GM23338 (cell line): Measurements from ENCODE around the gene MTPN. TPM values are rescaled to one million over a fixed set of nuclear protein-coding genes. Genes with fewer than 3 reads are reported as not detected.

Experiments
- ATAC-seq: fragments of 200-7000 bp; cut with Tn5 transposase; 3 replicates; pipeline ENCODE4 v1.9.1; 2020
- DNase-seq: peaks from one replicate; pipeline ENCODE4 v3.0.0-alpha.2; 2015; ENCODE audit warnings: low spot score
- H2AFZ ChIP-seq: fragments of 200-600 bp; sonication (generic); 2 replicates; pipeline ENCODE4 v1.8.0; 2016; ENCODE audit warnings: antibody characterized with exemption, mild to moderate bottlenecking, moderate library complexity
- H3F3A ChIP-seq: fragments of 200-600 bp; sonication (generic); replicated peaks from 2 replicates; pipeline ENCODE4 v1.8.0; 2017; ENCODE audit warnings: antibody characterized with exemption, mixed run types, low read depth
- H3K27ac ChIP-seq: fragments of 200-600 bp; sonication (generic); 2 replicates; pipeline ENCODE4 v1.6.1; 2016; ENCODE audit warnings: low read depth
- H3K27me3 ChIP-seq: fragments of 200-600 bp; sonication (generic); 2 replicates; pipeline ENCODE4 v1.8.0; 2016; ENCODE audit warnings: mild to moderate bottlenecking, mixed run types, moderate library complexity; ENCODE audit not compliant: insufficient read depth
- H3K36me3 ChIP-seq: fragments of 200-600 bp; sonication (generic); 2 replicates; pipeline ENCODE4 v1.8.0; 2016; ENCODE audit warnings: mild to moderate bottlenecking; ENCODE audit not compliant: insufficient read depth
- H3K4me1 ChIP-seq: fragments of 200-600 bp; sonication (generic); 2 replicates; pipeline ENCODE4 v1.8.0; 2016; ENCODE audit warnings: mild to moderate bottlenecking, moderate library complexity; ENCODE audit not compliant: insufficient read depth
- H3K4me2 ChIP-seq: fragments of 200-600 bp; sonication (generic); 2 replicates; pipeline ENCODE4 v1.7.1; 2017; ENCODE audit warnings: mixed run types
- H3K4me3 ChIP-seq: fragments of 200-600 bp; sonication (generic); 2 replicates; pipeline ENCODE4 v1.6.1; 2016; ENCODE audit warnings: mixed run types
- H3K79me2 ChIP-seq: fragments of 200-600 bp; sonication (generic); replicated peaks from 2 replicates; pipeline ENCODE4 v1.8.0; 2017; ENCODE audit warnings: mild to moderate bottlenecking; ENCODE audit not compliant: insufficient read depth
- H3K9me2 ChIP-seq: fragments of 200-600 bp; sonication (generic); 2 replicates; pipeline ENCODE4 v1.8.0; 2017; ENCODE audit not compliant: insufficient read depth
- H4K20me1 ChIP-seq: fragments of 200-600 bp; sonication (generic); replicated peaks from 2 replicates; pipeline ENCODE4 v1.8.0; 2017; ENCODE audit warnings: mild to moderate bottlenecking; ENCODE audit not compliant: insufficient read depth
- H3K27ac Mint-ChIP-seq: 2 replicates; pipeline ENCODE4 v1.8.0; 2020; ENCODE audit warnings: inconsistent platforms, mild to moderate bottlenecking, moderate library complexity, mixed read lengths
- H3K27me3 Mint-ChIP-seq: 3 replicates; pipeline ENCODE4 v1.8.0; 2022; ENCODE audit warnings: low read depth, mild to moderate bottlenecking, moderate library complexity, mixed read lengths, inconsistent platforms; ENCODE audit not compliant: insufficient read depth, poor library complexity
- H3K36me3 Mint-ChIP-seq: 3 replicates; pipeline ENCODE4 v1.8.0; 2021; ENCODE audit warnings: low read depth, mild to moderate bottlenecking, inconsistent platforms, moderate library complexity, mixed read lengths
- H3K4me1 Mint-ChIP-seq: 3 replicates; pipeline ENCODE4 v1.8.0; 2020; ENCODE audit warnings: mild to moderate bottlenecking, inconsistent platforms, mixed read lengths
- H3K4me3 Mint-ChIP-seq: 3 replicates; pipeline ENCODE4 v1.8.0; 2021; ENCODE audit warnings: moderate library complexity, mild to moderate bottlenecking, inconsistent platforms, mixed read lengths
- H3K9me3 Mint-ChIP-seq: 3 replicates; pipeline ENCODE4 v1.8.0; 2020; ENCODE audit warnings: moderate library complexity, mild to moderate bottlenecking, inconsistent platforms, mixed read lengths
- ETS1 ChIP-seq: IDR thresholded peaks from 2 replicates; pipeline ENCODE4 v1.6.1; 2016; ENCODE audit warnings: antibody characterized with exemption
- EZH2 ChIP-seq: fragments of 200-600 bp; sonication (generic); IDR thresholded peaks from one replicate; pipeline ENCODE4 v1.8.0; 2017; ENCODE audit warnings: antibody characterized with exemption, mild to moderate bottlenecking, low read depth; ENCODE audit not compliant: unreplicated experiment
- EZH2phosphoT487 ChIP-seq: fragments of 200-600 bp; sonication (generic); IDR thresholded peaks from one replicate; pipeline ENCODE4 v1.8.1; 2018; ENCODE audit warnings: antibody characterized with exemption; ENCODE audit not compliant: unreplicated experiment
- JUNB ChIP-seq: IDR thresholded peaks from one replicate; pipeline ENCODE4 v1.6.1; 2016; ENCODE audit warnings: antibody characterized with exemption; ENCODE audit not compliant: unreplicated experiment
- NANOG ChIP-seq: IDR thresholded peaks from 2 replicates; pipeline ENCODE4 v1.6.1; 2016; ENCODE audit warnings: antibody characterized with exemption, borderline replicate concordance
- ZNF331 ChIP-seq: fragments of 250-450 bp; sonication (Bioruptor Pico); IDR thresholded peaks from 2 replicates; pipeline ENCODE4 v1.5.0; 2020; ENCODE audit warnings: low read depth, mild to moderate bottlenecking, moderate library complexity
- polyA plus RNA-seq: library from polyadenylated mRNA; unstranded; fragments of >200 nt; fragmentation: Nextera tagmentation; extraction: Ambion mirVana; gene quantifications from 2 replicates; pipeline ENCODE4 v1.2.1, GENCODE V29; 2016
- total RNA-seq: library from RNA; depleted of rRNA; stranded (reverse); fragments of >200 nt; shearing (Covaris generic); gene quantifications from 2 replicates; pipeline ENCODE4 v1.2.3, GENCODE V29; 2014
- TF ChIP-seq, protein P1 (sequence below): fragments of 250-450 bp; sonication (Bioruptor Pico); IDR thresholded peaks from 2 replicates; pipeline ENCODE4 v1.5.0; 2020; ENCODE audit warnings: mild to moderate bottlenecking, moderate library complexity
- TF ChIP-seq, protein P2 (sequence below): IDR thresholded peaks from one replicate; pipeline ENCODE4 v1.6.1; 2018; ENCODE audit warnings: antibody characterized with exemption; ENCODE audit not compliant: unreplicated experiment

Gene MTPN
- total and polyA plus RNA-seq, 2 experiments from 2014 or later = 87.7 to 90.3 TPM

- Histone ChIP-seq H3F3A (no peaks in the 10 kb centered on the region), H3K79me2 (peaks cover 97% of the 10 kb centered on the region), H3K4me1 (no peaks in the 10 kb centered on the region), H4K20me1 (peaks cover 13% of the 10 kb centered on the region), H2AFZ (no peak overlapping the region), H3K4me2 (no peak overlapping the region), H3K27me3 (no peaks in the 10 kb centered on the region), H3K4me3 (no peak overlapping the region), H3K27ac (no peak overlapping the region), H3K9me2 (no peaks in the 10 kb centered on the region), H3K36me3 (no peaks in the 10 kb centered on the region)
- Mint-ChIP-seq H3K4me1 (peaks cover 8% of the 10 kb centered on the region; the same call in 1 of the 3 replicates), H3K36me3 (no peaks in the 10 kb centered on the region), H3K27me3 (no peaks in the 10 kb centered on the region), H3K9me3 (no peaks in the 10 kb centered on the region), H3K27ac (no peak overlapping the region), H3K4me3 (no peak overlapping the region)
- TF ChIP-seq, protein P1, sequence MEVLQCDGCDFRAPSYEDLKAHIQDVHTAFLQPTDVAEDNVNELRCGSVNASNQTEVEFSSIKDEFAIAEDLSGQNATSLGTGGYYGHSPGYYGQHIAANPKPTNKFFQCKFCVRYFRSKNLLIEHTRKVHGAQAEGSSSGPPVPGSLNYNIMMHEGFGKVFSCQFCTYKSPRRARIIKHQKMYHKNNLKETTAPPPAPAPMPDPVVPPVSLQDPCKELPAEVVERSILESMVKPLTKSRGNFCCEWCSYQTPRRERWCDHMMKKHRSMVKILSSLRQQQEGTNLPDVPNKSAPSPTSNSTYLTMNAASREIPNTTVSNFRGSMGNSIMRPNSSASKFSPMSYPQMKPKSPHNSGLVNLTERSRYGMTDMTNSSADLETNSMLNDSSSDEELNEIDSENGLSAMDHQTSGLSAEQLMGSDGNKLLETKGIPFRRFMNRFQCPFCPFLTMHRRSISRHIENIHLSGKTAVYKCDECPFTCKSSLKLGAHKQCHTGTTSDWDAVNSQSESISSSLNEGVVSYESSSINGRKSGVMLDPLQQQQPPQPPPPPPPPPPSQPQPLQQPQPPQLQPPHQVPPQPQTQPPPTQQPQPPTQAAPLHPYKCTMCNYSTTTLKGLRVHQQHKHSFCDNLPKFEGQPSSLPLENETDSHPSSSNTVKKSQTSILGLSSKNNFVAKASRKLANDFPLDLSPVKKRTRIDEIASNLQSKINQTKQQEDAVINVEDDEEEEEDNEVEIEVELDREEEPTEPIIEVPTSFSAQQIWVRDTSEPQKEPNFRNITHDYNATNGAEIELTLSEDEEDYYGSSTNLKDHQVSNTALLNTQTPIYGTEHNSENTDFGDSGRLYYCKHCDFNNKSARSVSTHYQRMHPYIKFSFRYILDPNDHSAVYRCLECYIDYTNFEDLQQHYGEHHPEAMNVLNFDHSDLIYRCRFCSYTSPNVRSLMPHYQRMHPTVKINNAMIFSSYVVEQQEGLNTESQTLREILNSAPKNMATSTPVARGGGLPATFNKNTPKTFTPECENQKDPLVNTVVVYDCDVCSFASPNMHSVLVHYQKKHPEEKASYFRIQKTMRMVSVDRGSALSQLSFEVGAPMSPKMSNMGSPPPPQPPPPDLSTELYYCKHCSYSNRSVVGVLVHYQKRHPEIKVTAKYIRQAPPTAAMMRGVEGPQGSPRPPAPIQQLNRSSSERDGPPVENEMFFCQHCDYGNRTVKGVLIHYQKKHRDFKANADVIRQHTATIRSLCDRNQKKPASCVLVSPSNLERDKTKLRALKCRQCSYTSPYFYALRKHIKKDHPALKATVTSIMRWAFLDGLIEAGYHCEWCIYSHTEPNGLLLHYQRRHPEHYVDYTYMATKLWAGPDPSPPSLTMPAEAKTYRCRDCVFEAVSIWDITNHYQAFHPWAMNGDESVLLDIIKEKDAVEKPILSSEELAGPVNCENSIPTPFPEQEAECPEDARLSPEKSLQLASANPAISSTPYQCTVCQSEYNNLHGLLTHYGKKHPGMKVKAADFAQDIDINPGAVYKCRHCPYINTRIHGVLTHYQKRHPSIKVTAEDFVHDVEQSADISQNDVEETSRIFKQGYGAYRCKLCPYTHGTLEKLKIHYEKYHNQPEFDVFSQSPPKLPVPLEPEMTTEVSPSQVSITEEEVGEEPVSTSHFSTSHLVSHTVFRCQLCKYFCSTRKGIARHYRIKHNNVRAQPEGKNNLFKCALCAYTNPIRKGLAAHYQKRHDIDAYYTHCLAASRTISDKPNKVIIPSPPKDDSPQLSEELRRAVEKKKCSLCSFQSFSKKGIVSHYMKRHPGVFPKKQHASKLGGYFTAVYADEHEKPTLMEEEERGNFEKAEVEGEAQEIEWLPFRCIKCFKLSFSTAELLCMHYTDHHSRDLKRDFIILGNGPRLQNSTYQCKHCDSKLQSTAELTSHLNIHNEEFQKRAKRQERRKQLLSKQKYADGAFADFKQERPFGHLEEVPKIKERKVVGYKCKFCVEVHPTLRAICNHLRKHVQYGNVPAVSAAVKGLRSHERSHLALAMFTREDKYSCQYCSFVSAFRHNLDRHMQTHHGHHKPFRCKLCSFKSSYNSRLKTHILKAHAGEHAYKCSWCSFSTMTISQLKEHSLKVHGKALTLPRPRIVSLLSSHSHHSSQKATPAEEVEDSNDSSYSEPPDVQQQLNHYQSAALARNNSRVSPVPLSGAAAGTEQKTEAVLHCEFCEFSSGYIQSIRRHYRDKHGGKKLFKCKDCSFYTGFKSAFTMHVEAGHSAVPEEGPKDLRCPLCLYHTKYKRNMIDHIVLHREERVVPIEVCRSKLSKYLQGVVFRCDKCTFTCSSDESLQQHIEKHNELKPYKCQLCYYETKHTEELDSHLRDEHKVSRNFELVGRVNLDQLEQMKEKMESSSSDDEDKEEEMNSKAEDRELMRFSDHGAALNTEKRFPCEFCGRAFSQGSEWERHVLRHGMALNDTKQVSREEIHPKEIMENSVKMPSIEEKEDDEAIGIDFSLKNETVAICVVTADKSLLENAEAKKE (CRISPR knock-in tag) = no peak
- no peak for TF ChIP-seq ZNF331 (CRISPR knock-in tag)
- no peak for TF ChIP-seq NANOG
- no peak for TF ChIP-seq EZH2
- no peak for TF ChIP-seq ETS1
- TF ChIP-seq, protein P2, sequence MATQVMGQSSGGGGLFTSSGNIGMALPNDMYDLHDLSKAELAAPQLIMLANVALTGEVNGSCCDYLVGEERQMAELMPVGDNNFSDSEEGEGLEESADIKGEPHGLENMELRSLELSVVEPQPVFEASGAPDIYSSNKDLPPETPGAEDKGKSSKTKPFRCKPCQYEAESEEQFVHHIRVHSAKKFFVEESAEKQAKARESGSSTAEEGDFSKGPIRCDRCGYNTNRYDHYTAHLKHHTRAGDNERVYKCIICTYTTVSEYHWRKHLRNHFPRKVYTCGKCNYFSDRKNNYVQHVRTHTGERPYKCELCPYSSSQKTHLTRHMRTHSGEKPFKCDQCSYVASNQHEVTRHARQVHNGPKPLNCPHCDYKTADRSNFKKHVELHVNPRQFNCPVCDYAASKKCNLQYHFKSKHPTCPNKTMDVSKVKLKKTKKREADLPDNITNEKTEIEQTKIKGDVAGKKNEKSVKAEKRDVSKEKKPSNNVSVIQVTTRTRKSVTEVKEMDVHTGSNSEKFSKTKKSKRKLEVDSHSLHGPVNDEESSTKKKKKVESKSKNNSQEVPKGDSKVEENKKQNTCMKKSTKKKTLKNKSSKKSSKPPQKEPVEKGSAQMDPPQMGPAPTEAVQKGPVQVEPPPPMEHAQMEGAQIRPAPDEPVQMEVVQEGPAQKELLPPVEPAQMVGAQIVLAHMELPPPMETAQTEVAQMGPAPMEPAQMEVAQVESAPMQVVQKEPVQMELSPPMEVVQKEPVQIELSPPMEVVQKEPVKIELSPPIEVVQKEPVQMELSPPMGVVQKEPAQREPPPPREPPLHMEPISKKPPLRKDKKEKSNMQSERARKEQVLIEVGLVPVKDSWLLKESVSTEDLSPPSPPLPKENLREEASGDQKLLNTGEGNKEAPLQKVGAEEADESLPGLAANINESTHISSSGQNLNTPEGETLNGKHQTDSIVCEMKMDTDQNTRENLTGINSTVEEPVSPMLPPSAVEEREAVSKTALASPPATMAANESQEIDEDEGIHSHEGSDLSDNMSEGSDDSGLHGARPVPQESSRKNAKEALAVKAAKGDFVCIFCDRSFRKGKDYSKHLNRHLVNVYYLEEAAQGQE = no peak
- TF ChIP-seq JUNB = no peak
- no peak for TF ChIP-seq EZH2phosphoT487
- no peak for ATAC-seq
- no peak for DNase-seq
Measured at GRCh38 chr7:135966341-135967043, 10.7 kb downstream of the MTPN start.
